ENCODE measurements around the gene SCD5. TPM values are rescaled to one million over a fixed set of nuclear protein-coding genes. Genes with fewer than 3 reads are reported as not detected.

SCD5 gene
- total and polyA plus RNA-seq, 2 of the 13 experiments (the other 11 are each of a cell fraction or from before 2014, with no cell fraction given): not detected

GRCh38 chr4:82626251-82626868 lies 172.2 kb downstream of the SCD5 start:
- no peak for DNase-seq (ENCODE audit: low spot score)
- 0 out of 5 replicates have a peak, but pooled peaks cover 0 to 1% of the 10 kb centered on the region in 2 experiments for H3K27me3 ChIP-seq (ENCODE audit: control insufficient read depth in 1 of 2, insufficient read depth in 2 of 2, low read length in 2 of 2)
- BruUV-seq (replicated peaks): no TSS peak
- H3K4me2 ChIP-seq (ENCODE audit: low read depth, low read length): no peak overlapping the region
- POLR2A ChIA-PET: no interaction called here
- in situ Hi-C loops (cut with HindIII; ENCODE audit: extremely low pct_ligation_motif_present, low pct_unique_long_range_greater_than_20kb): no loop called here
- H3K4me1 ChIP-seq (ENCODE audit: insufficient read depth, low read length): peaks cover 22% of the 10 kb centered on the region
- 39% methylated on average over 7 of the region's 9 CpGs for WGBS (ENCODE audit: low lambda C conversion rate)
- no peak for FAIRE-seq
- intact Hi-C loops (cut with micrococcal nuclease; ENCODE audit: unreplicated experiment): no loop called here
- H3K9me3 ChIP-seq (ENCODE audit: low read length): no peaks in the 10 kb centered on the region
- CTCF ChIA-PET (ENCODE audit: low intra/inter-chr PET ratio, low total read pairs): no interaction called here
- no peak for ATAC-seq
- no peaks in the 10 kb centered on the region for H3K36me3 ChIP-seq (replicated peaks in 1 of 2; ENCODE audit: control insufficient read depth in 1 of 2, insufficient read depth in 2 of 2, low read length in 2 of 2)
- no peaks in the 10 kb centered on the region for H4K20me1 ChIP-seq (ENCODE audit: insufficient read depth, low read length)
- no peak overlapping the region for H2AFZ ChIP-seq (ENCODE audit: low read length)
- H3K27ac ChIP-seq (ENCODE audit: extremely low read length, insufficient read depth, low read length): no peak overlapping the region
- no peak overlapping the region for H3K4me3 ChIP-seq (replicated peaks in 1 of 3; ENCODE audit: insufficient read depth in 1 of 3, low read depth in 2 of 3, low read length in 3 of 3)
- no peak overlapping the region for H3K9ac ChIP-seq (ENCODE audit: insufficient read depth, low read depth, low read length)
- no peaks in the 10 kb centered on the region for H3K79me2 ChIP-seq (ENCODE audit: insufficient read depth, low read length)
- TF ChIP-seq MLLT10 (CRISPR knock-in tag; IDR thresholded peaks at IDR 0.05) (no peak), ZFP36L1 (CRISPR knock-in tag; IDR thresholded peaks at IDR 0.05) (no peak), ADNP (CRISPR knock-in tag; IDR thresholded peaks at IDR 0.05) (no peak), KDM4B (CRISPR knock-in tag; IDR thresholded peaks at IDR 0.05) (no peak), ZBTB10 (CRISPR knock-in tag; IDR thresholded peaks at IDR 0.05; ENCODE audit: borderline replicate concordance) (no peak), TEF (CRISPR knock-in tag; IDR thresholded peaks at IDR 0.05) (no peak), ZNF142 (CRISPR knock-in tag; IDR thresholded peaks at IDR 0.05) (no peak), ZMYM3 (CRISPR knock-in tag; IDR thresholded peaks at IDR 0.05) (no peak), ZNF660 (CRISPR knock-in tag; IDR thresholded peaks at IDR 0.05; ENCODE audit: borderline replicate concordance, low read depth) (no peak), LCORL (IDR thresholded peaks at IDR 0.05) (no peak), LCORL (CRISPR knock-in tag; IDR thresholded peaks at IDR 0.05) (no peak), E2F2 (CRISPR knock-in tag; IDR thresholded peaks at IDR 0.05; ENCODE audit: borderline replicate concordance) (no peak), EP300 (IDR thresholded peaks at IDR 0.05; ENCODE audit: low read depth in 2 of 2, low read length in 2 of 2) (no peak), EP300 (CRISPR knock-in tag; IDR thresholded peaks at IDR 0.05; ENCODE audit: borderline replicate concordance) (no peak), ZNF546 (CRISPR knock-in tag; conservative IDR thresholded peaks at IDR 0.05) (no peak)
